HepG2 (cell line): ENCODE data around the gene LSM3. TPM values are rescaled to one million over a fixed set of nuclear protein-coding genes. Genes with fewer than 3 reads are reported as not detected.

Experiments
- ATAC-seq: fragments of 200-7000 bp; cut with Tn5 transposase; 3 replicates; pipeline ENCODE4 v1.9.1; 2020; ENCODE audit warnings: mild to moderate bottlenecking, moderate library complexity
- BruUV-seq: library from RNA; stranded (reverse); fragments of 400-500 nt; replicated peaks from 2 replicates; lab custom pipeline; 2021; lab: Mats Ljungman, UMichigan
- CTCF ChIA-PET: fragments of 300-600 bp; formaldehyde crosslinking; extraction: SDS; loops from one replicate; lab custom pipeline; 2021; ENCODE audit warnings: low total read pairs, inconsistent platforms, low intra/inter-chr PET ratio; lab: Yijun Ruan, JAX
- POLR2A ChIA-PET: fragments of 350-600 bp; sonication (Branson Sonifier 250); formaldehyde crosslinking; loops from one replicate; lab custom pipeline; 2020; ENCODE audit warnings: antibody characterized with exemption, inconsistent platforms; lab: Yijun Ruan, JAX
- DNase-seq: peaks from one replicate; pipeline ENCODE4 v3.0.0-alpha.2; 2015; ENCODE audit warnings: low spot score
- FAIRE-seq: peaks from 3 replicates; lab custom pipeline; 2011; peaks lifted over from hg19 to GRCh38; lab: Jason Lieb, UNC
- H2AFZ ChIP-seq: one replicate; pipeline ENCODE4 v1.6.1; 2011; ENCODE audit warnings: low read length, inconsistent platforms
- H3K27ac ChIP-seq: fragments of 300-600 bp; 3 replicates; pipeline ENCODE4 v1.8.0; 2011; ENCODE audit warnings: mixed run types, mild to moderate bottlenecking, mixed read lengths, low read length, inconsistent platforms; ENCODE audit not compliant: insufficient read depth; ENCODE audit errors: extremely low read length
- H3K27me3 ChIP-seq, 2 experiments: fragments of 200-600 bp in 1 of 2; 2 replicates in 1 of 2; 3 replicates in 1 of 2; pipeline versions ENCODE4 v1.6.0 to v1.8.0; 2011; ENCODE audit warnings: low read length in 2 of 2, mild to moderate bottlenecking in 2 of 2, moderate library complexity in 2 of 2, inconsistent platforms in 1 of 2; ENCODE audit not compliant: insufficient read depth in 2 of 2, control insufficient read depth in 1 of 2
- H3K36me3 ChIP-seq, 2 experiments: fragments of 200-600 bp in 1 of 2; replicated peaks in 1 of 2; 2 replicates in 1 of 2; 3 replicates in 1 of 2; pipeline versions ENCODE4 v1.5.1 to v1.8.0; 2011; ENCODE audit warnings: low read length in 2 of 2, inconsistent platforms in 1 of 2; ENCODE audit not compliant: insufficient read depth in 2 of 2, control insufficient read depth in 1 of 2
- H3K4me1 ChIP-seq: 2 replicates; pipeline ENCODE4 v1.5.1; 2012; ENCODE audit warnings: low read length, inconsistent platforms; ENCODE audit not compliant: insufficient read depth
- H3K4me2 ChIP-seq: 2 replicates; pipeline ENCODE4 v1.6.0; 2011; ENCODE audit warnings: low read depth, low read length, inconsistent platforms
- H3K4me3 ChIP-seq, 3 experiments: fragments of 200-600 bp in 1 of 3; sonication (generic), shearing (Covaris generic) in 1 of 3; replicated peaks in 1 of 3; 2 replicates each; pipeline ENCODE4 v1.5.1; 2011 to 2016; ENCODE audit warnings: low read length in 3 of 3, inconsistent platforms in 2 of 3, low read depth in 2 of 3, mild to moderate bottlenecking in 2 of 3, control low read depth in 1 of 3, mixed read lengths in 1 of 3; ENCODE audit not compliant: insufficient read depth in 1 of 3
- H3K79me2 ChIP-seq: one replicate; pipeline ENCODE4 v1.6.1; 2011; ENCODE audit warnings: low read length, inconsistent platforms; ENCODE audit not compliant: insufficient read depth
- H3K9ac ChIP-seq: 2 replicates; pipeline ENCODE4 v1.6.0; 2011; ENCODE audit warnings: mild to moderate bottlenecking, low read depth, low read length, inconsistent platforms; ENCODE audit not compliant: insufficient read depth
- H3K9me3 ChIP-seq: 2 replicates; pipeline ENCODE4 v1.5.1; 2012; ENCODE audit warnings: mild to moderate bottlenecking, low read length
- H4K20me1 ChIP-seq: 2 replicates; pipeline ENCODE4 v1.6.0; 2011; ENCODE audit warnings: inconsistent platforms, mild to moderate bottlenecking, low read length, moderate library complexity; ENCODE audit not compliant: insufficient read depth
- CHD4 ChIP-seq: fragments of 200-600 bp; sonication (generic); IDR thresholded peaks from 2 replicates; pipeline ENCODE4 v1.7.0; 2017; ENCODE audit warnings: mild to moderate bottlenecking, low read length, borderline replicate concordance
- FOXO4 ChIP-seq: sonication (generic); formaldehyde crosslinking; conservative IDR thresholded peaks from 2 replicates; pipeline ENCODE4 v1.8.1; 2023; ENCODE audit warnings: missing genetic modification reagents
- KLF6 ChIP-seq: IDR thresholded peaks from 2 replicates; pipeline ENCODE4 v1.8.0; 2016; ENCODE audit warnings: missing biosample characterization, missing genetic modification reagents
- KMT2B ChIP-seq: IDR thresholded peaks from 2 replicates; pipeline ENCODE4 v1.6.1; 2016; ENCODE audit warnings: missing genetic modification reagents, missing compliant biosample characterization
- LCORL ChIP-seq, 2 experiments: fragments of 450-650 bp in 1 of 2; sonication (generic) in 1 of 2; formaldehyde crosslinking in 1 of 2; IDR thresholded peaks; 2 replicates each; pipeline versions ENCODE4 v1.5.0 to v1.6.1; 2017 to 2020; ENCODE audit warnings: antibody characterized with exemption in 1 of 2, missing genetic modification reagents in 1 of 2
- MXD3 ChIP-seq: IDR thresholded peaks from 2 replicates; pipeline ENCODE4 v1.6.1; 2016; ENCODE audit warnings: mild to moderate bottlenecking, missing biosample characterization, missing genetic modification reagents
- RBFOX2 ChIP-seq: fragments of 200-400 bp; formaldehyde crosslinking; IDR thresholded peaks from 2 replicates; pipeline ENCODE4 v1.6.1; 2017; ENCODE audit warnings: low read depth, mild to moderate bottlenecking, low read length
- RXRA ChIP-seq: sonication (generic); formaldehyde crosslinking; IDR thresholded peaks from 2 replicates; pipeline ENCODE4 v1.5.1; 2020; ENCODE audit warnings: missing genetic modification reagents
- ZNF460 ChIP-seq: sonication (generic); formaldehyde crosslinking; IDR thresholded peaks from 2 replicates; pipeline ENCODE4 v1.5.1; 2020; ENCODE audit warnings: missing genetic modification reagents, mild to moderate bottlenecking, borderline replicate concordance
- ZNF704 ChIP-seq: sonication (generic); formaldehyde crosslinking; IDR thresholded peaks from 2 replicates; pipeline ENCODE4 v1.8.1; 2023; ENCODE audit warnings: mild to moderate bottlenecking, inconsistent platforms, moderate library complexity, missing genetic modification reagents, borderline replicate concordance
- ZNF839 ChIP-seq: sonication (generic); formaldehyde crosslinking; IDR thresholded peaks from 2 replicates; pipeline ENCODE4 v1.4.0; 2020; ENCODE audit warnings: missing genetic modification reagents, mild to moderate bottlenecking, borderline replicate concordance
- ZSCAN12 ChIP-seq: sonication (generic); formaldehyde crosslinking; IDR thresholded peaks from 2 replicates; pipeline ENCODE4 v1.9.0; 2021; ENCODE audit warnings: mild to moderate bottlenecking, missing genetic modification reagents
- WGBS: methylation state at CpG from one replicate; pipeline ENCODE4 v1.1.6; 2017; ENCODE audit warnings: low lambda C conversion rate; 5-methylcytosine and 5-hydroxymethylcytosine counted together
- in situ Hi-C: cut with HindIII; loops from 2 replicates; pipeline ENCODE4 v1.10.0; 2017; ENCODE audit warnings: low pct_unique_long_range_greater_than_20kb; ENCODE audit not compliant: extremely low pct_ligation_motif_present
- intact Hi-C: fragments of 100-400 bp; cut with micrococcal nuclease; formaldehyde crosslinking; loops from one replicate; pipeline ENCODE4 v1.10.0; 2022; ENCODE audit not compliant: unreplicated experiment
- polyA plus RNA-seq, 8 experiments: library from polyadenylated mRNA; depleted of rRNA in 3 of 8; stranded (reverse) in 7 of 8; unstranded in 1 of 8; fragments of >200 nt; fragmentation: Illumina TruSeq in 4 of 8; extraction: Trizol in 4 of 8; gene quantifications; 2 replicates each; pipeline versions ENCODE4 v1.2.1 to v1.2.3, GENCODE V29; 2011 to 2016; ENCODE audit warnings: low read depth in 4 of 8, missing spikeins in 1 of 8, mixed read lengths in 1 of 8; ENCODE audit not compliant: insufficient read depth in 1 of 8
- total RNA-seq, 5 experiments: library from RNA; depleted of rRNA; stranded (reverse); fragments of >200 nt; fragmentation: Illumina TruSeq; extraction: Trizol; gene quantifications; 2 replicates each; pipeline ENCODE4 v1.2.3, GENCODE V29; 2016; ENCODE audit warnings: low read depth in 1 of 5

The LSM3 gene
- total and polyA plus RNA-seq, 2 of the 13 experiments (the other 11 are each of a cell fraction or from before 2014, with no cell fraction given), result 5.1 to 19.4 TPM

- no peak for TF ChIP-seq MXD3
- no peak for TF ChIP-seq RXRA (CRISPR knock-in tag)
- TF ChIP-seq ZNF704 (CRISPR knock-in tag), result no peak
These were observed 20.2 kb upstream of the LSM3 start (continued) for GRCh38 chr3:14158370-14158769.

- in situ Hi-C loops, result no loop called here
- no TSS peak for BruUV-seq
These were observed 19.2 kb upstream of the LSM3 start for GRCh38 chr3:14159426-14159825.

GRCh38 chr3:14161282-14161681 lies 17.3 kb upstream of the LSM3 start:
- no peak for ATAC-seq
- H3K36me3 ChIP-seq, result peaks cover 23 to 97% of the 10 kb centered on the region in 2 experiments
- WGBS, result 95% methylated on average over 2 of the region's 2 CpGs
- ChIA-PET CTCF (no interaction called here), POLR2A (no interaction called here)
- no peak overlapping the region for H3K9ac ChIP-seq
- no peak overlapping the region for H2AFZ ChIP-seq
- no peak overlapping the region for H3K4me2 ChIP-seq
- H3K9me3 ChIP-seq, result peaks cover 8% of the 10 kb centered on the region
- DNase-seq, result no peak
- intact Hi-C loops, result no loop called here
- H3K79me2 ChIP-seq, result no peaks in the 10 kb centered on the region
- no peak for FAIRE-seq
- no peaks in the 10 kb centered on the region for H3K27me3 ChIP-seq
- in situ Hi-C loops, result no loop called here
- no peak overlapping the region for H3K27ac ChIP-seq
- H3K4me1 ChIP-seq, result no peaks in the 10 kb centered on the region
- BruUV-seq, result no TSS peak
- H4K20me1 ChIP-seq, result peaks cover 2% of the 10 kb centered on the region; the same call in 1 of the 2 replicates
- H3K4me3 ChIP-seq, result no peak overlapping the region
- TF ChIP-seq CHD4 (no peak), ZNF839 (CRISPR knock-in tag) (no peak), FOXO4 (no peak), RBFOX2 (no peak), ZSCAN12 (CRISPR knock-in tag) (no peak)

More at GRCh38 chr3:14159426-14159825, 19.2 kb upstream of the LSM3 start:
- peaks cover 2% of the 10 kb centered on the region; the same call in 1 of the 2 replicates for H4K20me1 ChIP-seq
- no peak for DNase-seq
- peaks cover 8% of the 10 kb centered on the region for H3K9me3 ChIP-seq
- intact Hi-C loops, result no loop called here
- peaks cover 24 to 89% of the 10 kb centered on the region in 2 experiments for H3K36me3 ChIP-seq
- ChIA-PET POLR2A (no interaction called here), CTCF (no interaction called here)
- no peak overlapping the region for H3K27ac ChIP-seq
- no peak for TF ChIP-seq LCORL (IDR thresholded peaks at IDR 0.05)
- TF ChIP-seq LCORL (CRISPR knock-in tag; IDR thresholded peaks at IDR 0.05), result no peak
- TF ChIP-seq ZNF460, result no peak
- TF ChIP-seq KMT2B (CRISPR knock-in tag), result no peak
- TF ChIP-seq KLF6 (CRISPR knock-in tag), result no peak
- no peaks in the 10 kb centered on the region for H3K27me3 ChIP-seq
- no peak overlapping the region for H2AFZ ChIP-seq
- no peak for FAIRE-seq
- no peak overlapping the region for H3K4me3 ChIP-seq
- H3K4me1 ChIP-seq, result no peaks in the 10 kb centered on the region
- no peaks in the 10 kb centered on the region for H3K79me2 ChIP-seq
- WGBS, result 98% methylated on average over 8 of the region's 8 CpGs
- no peak overlapping the region for H3K4me2 ChIP-seq
- H3K9ac ChIP-seq, result no peak overlapping the region
- no peak for ATAC-seq
